Skin of body (tissue), 2 donors: Measurements from ENCODE around the gene GLB1L3. TPM values are rescaled to one million over a fixed set of nuclear protein-coding genes. Genes with fewer than 3 reads are reported as not detected.
"Not testable (repeated sequence)": the region's sequence is repeated elsewhere in the genome, so short reads cannot be mapped to it uniquely, and the experiment has no call there.

Experiments used
- DNase-seq: peaks from one replicate; lab custom pipeline; 2025; lab: John Stamatoyannopoulos, UW
- total RNA-seq: library from RNA; depleted of rRNA; stranded (reverse); fragments of >200 nt; gene quantifications from one replicate; pipeline ENCODE4 v1.2.3, GENCODE V29; 2014

GLB1L3 gene
- total RNA-seq, 1 donor from 2014 or later: 0.39 TPM

- DNase-seq: no peak
Observed at GRCh38 chr11:134313821-134314607, 37.8 kb downstream of the GLB1L3 start.

- DNase-seq: no peak
Observed at GRCh38 chr11:134317103-134317502, 40.9 kb downstream of the GLB1L3 start.

- DNase-seq: not testable (repeated sequence)
Observed at GRCh38 chr11:134321373-134321772, 45.2 kb downstream of the GLB1L3 start.

- no peak for DNase-seq
Observed at GRCh38 chr11:134322553-134322952, 46.4 kb downstream of the GLB1L3 start.

- DNase-seq: no peak
Observed at GRCh38 chr11:134328433-134328832, 52.3 kb downstream of the GLB1L3 start.

GRCh38 chr11:134330611-134331353 is 54.6 kb downstream of the GLB1L3 start:
- DNase-seq: no peak

- no peak for DNase-seq
Observed at GRCh38 chr11:134331354-134332188, 55.4 kb downstream of the GLB1L3 start, which contains the start of gene GLB1L2. Gene GLB1L2 (plus strand): TSS chr11:134331988. CDS start chr11:134332062, 74 bp downstream.

- DNase-seq: no peak
Observed at GRCh38 chr11:134332189-134332631, 56.0 kb downstream of the GLB1L3 start.

- DNase-seq: no peak
Observed at GRCh38 chr11:134332782-134333181, 56.6 kb downstream of the GLB1L3 start.

GRCh38 chr11:134333312-134333711 is 57.1 kb downstream of the GLB1L3 start:
- DNase-seq: no peak

- DNase-seq: no peak
Observed at GRCh38 chr11:134333946-134334345, 57.8 kb downstream of the GLB1L3 start.

GRCh38 chr11:134334796-134335571 is 58.8 kb downstream of the GLB1L3 start:
- no peak for DNase-seq

GRCh38 chr11:134337051-134337450 is 60.9 kb downstream of the GLB1L3 start:
- DNase-seq: no peak

- DNase-seq: no peak
Observed at GRCh38 chr11:134338068-134338467, 61.9 kb downstream of the GLB1L3 start.

- no peak for DNase-seq
Observed at GRCh38 chr11:134338654-134339053, 62.5 kb downstream of the GLB1L3 start.

GRCh38 chr11:134339756-134340155 is 63.6 kb downstream of the GLB1L3 start:
- DNase-seq: no peak

GRCh38 chr11:134340354-134340964 is 64.3 kb downstream of the GLB1L3 start:
- DNase-seq: no peak

GRCh38 chr11:134341805-134342571 is 65.8 kb downstream of the GLB1L3 start:
- DNase-seq: no peak

GRCh38 chr11:134342572-134343340 is 66.6 kb downstream of the GLB1L3 start:
- no peak for DNase-seq
